Measurements from ENCODE around the gene SEC14L3. TPM values are rescaled to one million over a fixed set of nuclear protein-coding genes. Genes with fewer than 3 reads are reported as not detected.

Gene SEC14L3
- total RNA-seq, 3 donors from 2014 or later (not counting 1 experiment from before 2014, with no cell fraction given): not detected

- 92% methylated on average over 5 of the region's 7 CpGs for WGBS (ENCODE audit: insufficient coverage)
Observed at GRCh38 chr22:30491381-30491780, 19.6 kb upstream of the SEC14L3 start.

GRCh38 chr22:30490399-30490798 lies 18.6 kb upstream of the SEC14L3 start:
- TF ChIP-seq CTCF (IDR thresholded peaks at IDR 0.05): no peak
- peaks cover 2% of the 10 kb centered on the region for H3K4me1 ChIP-seq (ENCODE audit: control insufficient read depth, insufficient read depth, low read length)
- intact Hi-C loops (cut with micrococcal nuclease): no loop called here
- no peak for ATAC-seq
- peaks cover 0 to 5% of the 10 kb centered on the region in 2 donors for H3K4me1 Mint-ChIP-seq
- 74% methylated on average over 11 of the region's 11 CpGs for WGBS (ENCODE audit: insufficient coverage)
- no peak overlapping the region for H3K4me3 Mint-ChIP-seq
- no peak overlapping the region for H3K27ac Mint-ChIP-seq
- H3K9me3 Mint-ChIP-seq: no peaks in the 10 kb centered on the region
- DNase-seq: no peak
- H3K27me3 ChIP-seq (ENCODE audit: control insufficient read depth, insufficient read depth, low read length): no peaks in the 10 kb centered on the region
- no peak overlapping the region for H3K27ac ChIP-seq (ENCODE audit: low read length)
- no peak overlapping the region for H3K4me3 ChIP-seq (ENCODE audit: low read length)
- no peaks in the 10 kb centered on the region for H3K27me3 Mint-ChIP-seq (ENCODE audit: low read depth in 2 of 2)
- H3K36me3 Mint-ChIP-seq: no peaks in the 10 kb centered on the region
- H3K36me3 ChIP-seq (ENCODE audit: control insufficient read depth, insufficient read depth, low read length): no peaks in the 10 kb centered on the region
- H3K9me3 ChIP-seq (ENCODE audit: control insufficient read depth, insufficient read depth, low read length): no peaks in the 10 kb centered on the region

More at GRCh38 chr22:30491381-30491780, 19.6 kb upstream of the SEC14L3 start:
- ATAC-seq (no peak), DNase-seq (no peak)
- Mint-ChIP-seq H3K4me1 (no peaks in the 10 kb centered on the region), H3K36me3 (no peaks in the 10 kb centered on the region), H3K27me3 (ENCODE audit: low read depth in 2 of 2) (no peaks in the 10 kb centered on the region), H3K27ac (no peak overlapping the region), H3K9me3 (no peaks in the 10 kb centered on the region), H3K4me3 (no peak overlapping the region)
- H3K27me3 ChIP-seq (ENCODE audit: control insufficient read depth, insufficient read depth, low read length): no peaks in the 10 kb centered on the region
- H3K36me3 ChIP-seq (ENCODE audit: control insufficient read depth, insufficient read depth, low read length): no peaks in the 10 kb centered on the region
- H3K9me3 ChIP-seq (ENCODE audit: control insufficient read depth, insufficient read depth, low read length): no peaks in the 10 kb centered on the region
- intact Hi-C loops (cut with micrococcal nuclease): no loop called here
- H3K4me1 ChIP-seq (ENCODE audit: control insufficient read depth, insufficient read depth, low read length): no peaks in the 10 kb centered on the region
- no peak for TF ChIP-seq CTCF (IDR thresholded peaks at IDR 0.05)
- no peak overlapping the region for H3K4me3 ChIP-seq (ENCODE audit: low read length)
- no peak overlapping the region for H3K27ac ChIP-seq (ENCODE audit: low read length)

GRCh38 chr22:30488121-30488520 lies 16.3 kb upstream of the SEC14L3 start:
- H3K9me3 Mint-ChIP-seq: no peaks in the 10 kb centered on the region
- WGBS (ENCODE audit: insufficient coverage): 78% methylated on average over 7 of the region's 7 CpGs
- no peaks in the 10 kb centered on the region for H3K27me3 Mint-ChIP-seq (ENCODE audit: low read depth in 2 of 2)
- Histone ChIP-seq H3K4me1 (ENCODE audit: control insufficient read depth, insufficient read depth, low read length) (peaks cover 5% of the 10 kb centered on the region), H3K36me3 (ENCODE audit: control insufficient read depth, insufficient read depth, low read length) (no peaks in the 10 kb centered on the region), H3K4me3 (ENCODE audit: low read length) (no peak overlapping the region), H3K27me3 (ENCODE audit: control insufficient read depth, insufficient read depth, low read length) (no peaks in the 10 kb centered on the region), H3K27ac (ENCODE audit: low read length) (no peak overlapping the region), H3K9me3 (ENCODE audit: control insufficient read depth, insufficient read depth, low read length) (no peaks in the 10 kb centered on the region)
- H3K27ac Mint-ChIP-seq: no peak overlapping the region
- H3K4me3 Mint-ChIP-seq: no peak overlapping the region
- TF ChIP-seq CTCF (IDR thresholded peaks at IDR 0.05): no peak
- H3K4me1 Mint-ChIP-seq: peaks cover 0 to 5% of the 10 kb centered on the region in 2 donors
- no peaks in the 10 kb centered on the region for H3K36me3 Mint-ChIP-seq
- no peak for DNase-seq
- intact Hi-C loops (cut with micrococcal nuclease): loop anchor here (10.0 kb wide), 1 partner anchor 383 kb away; no protein-coding TSS in a partner anchor
- no peak for ATAC-seq

GRCh38 chr22:30486661-30487115 lies 14.9 kb upstream of the SEC14L3 start:
- Histone ChIP-seq H3K4me3 (ENCODE audit: low read length) (no peak overlapping the region), H3K9me3 (ENCODE audit: control insufficient read depth, insufficient read depth, low read length) (no peaks in the 10 kb centered on the region), H3K27ac (ENCODE audit: low read length) (no peak overlapping the region), H3K4me1 (ENCODE audit: control insufficient read depth, insufficient read depth, low read length) (peaks cover 5% of the 10 kb centered on the region), H3K27me3 (ENCODE audit: control insufficient read depth, insufficient read depth, low read length) (no peaks in the 10 kb centered on the region), H3K36me3 (ENCODE audit: control insufficient read depth, insufficient read depth, low read length) (no peaks in the 10 kb centered on the region)
- H3K36me3 Mint-ChIP-seq: no peaks in the 10 kb centered on the region
- TF ChIP-seq CTCF (IDR thresholded peaks at IDR 0.05): no peak
- ATAC-seq (no peak), DNase-seq (no peak)
- intact Hi-C loops (cut with micrococcal nuclease): loop anchor here (10.0 kb wide), 1 partner anchor 382 kb away; no protein-coding TSS in a partner anchor
- no peak overlapping the region for H3K27ac Mint-ChIP-seq
- H3K4me3 Mint-ChIP-seq: no peak overlapping the region
- 89% methylated on average over 6 of the region's 8 CpGs for WGBS (ENCODE audit: insufficient coverage)
- H3K27me3 Mint-ChIP-seq (ENCODE audit: low read depth in 2 of 2): peaks cover 0 to 3% of the 10 kb centered on the region in 2 donors
- H3K4me1 Mint-ChIP-seq: peaks cover 0 to 5% of the 10 kb centered on the region in 2 donors
- no peaks in the 10 kb centered on the region for H3K9me3 Mint-ChIP-seq
